Keratinocyte (primary cell): ENCODE measurements around the gene DUSP7. TPM values are rescaled to one million over a fixed set of nuclear protein-coding genes. Genes with fewer than 3 reads are reported as not detected.

Experiments
- DNase-seq: peaks from one replicate; pipeline ENCODE4 v3.0.0-alpha.2; 2011; ENCODE audit warnings: low read depth, missing footprints, low spot score
- FAIRE-seq: peaks from 2 replicates; lab custom pipeline; 2011; peaks lifted over from hg19 to GRCh38; lab: Jason Lieb, UNC
- H2AFZ ChIP-seq: 2 replicates; pipeline ENCODE4 v1.6.0; 2012; ENCODE audit warnings: low read length, control low read depth, inconsistent platforms; ENCODE audit not compliant: control insufficient read depth
- H3K27ac ChIP-seq: 2 replicates; pipeline ENCODE4 v1.5.1; 2011; ENCODE audit warnings: low read length; ENCODE audit not compliant: control insufficient read depth, insufficient read depth
- H3K27me3 ChIP-seq: 3 replicates; pipeline ENCODE4 v1.6.0; 2011; ENCODE audit warnings: low read length; ENCODE audit not compliant: control insufficient read depth, insufficient read depth; ENCODE audit errors: extremely low read depth
- H3K36me3 ChIP-seq, 2 experiments: 2 replicates in 1 of 2; 3 replicates in 1 of 2; pipeline ENCODE4 v1.5.1; 2011; ENCODE audit warnings: low read length in 2 of 2, mild to moderate bottlenecking in 1 of 2; ENCODE audit not compliant: control insufficient read depth in 2 of 2, insufficient read depth in 2 of 2; ENCODE audit errors: extremely low read depth in 1 of 2
- H3K4me1 ChIP-seq: 3 replicates; pipeline ENCODE4 v1.5.1; 2011; ENCODE audit warnings: low read length; ENCODE audit not compliant: control insufficient read depth, insufficient read depth; ENCODE audit errors: extremely low read depth
- H3K4me2 ChIP-seq: 3 replicates; pipeline ENCODE4 v1.6.0; 2011; ENCODE audit warnings: low read depth, low read length; ENCODE audit not compliant: control insufficient read depth, insufficient read depth; ENCODE audit errors: extremely low read depth
- H3K4me3 ChIP-seq, 3 experiments: fragments of 200-600 bp in 1 of 3; sonication (generic) in 1 of 3; 2 replicates in 2 of 3; 3 replicates in 1 of 3; pipeline ENCODE4 v1.5.1; 2011 to 2016; ENCODE audit warnings: low read length in 3 of 3, mild to moderate bottlenecking in 3 of 3, control low read depth in 2 of 3, inconsistent platforms in 1 of 3, low read depth in 1 of 3, mixed read lengths in 1 of 3, mixed run types in 1 of 3, moderate library complexity in 1 of 3; ENCODE audit not compliant: control insufficient read depth in 2 of 3, insufficient read depth in 2 of 3; ENCODE audit errors: extremely low read depth in 1 of 3
- H3K79me2 ChIP-seq: 2 replicates; pipeline ENCODE4 v1.6.0; 2012; ENCODE audit warnings: low read length; ENCODE audit not compliant: control insufficient read depth, insufficient read depth
- H3K9ac ChIP-seq: 3 replicates; pipeline ENCODE4 v1.6.0; 2011; ENCODE audit warnings: low read length; ENCODE audit not compliant: control insufficient read depth, insufficient read depth; ENCODE audit errors: extremely low read depth
- H3K9me1 ChIP-seq: 3 replicates; pipeline ENCODE4 v1.6.0; 2011; ENCODE audit warnings: low read length; ENCODE audit not compliant: control insufficient read depth, insufficient read depth; ENCODE audit errors: extremely low read depth
- H3K9me3 ChIP-seq: 2 replicates; pipeline ENCODE4 v1.5.1; 2012; ENCODE audit warnings: low read depth, low read length; ENCODE audit not compliant: control insufficient read depth
- H4K20me1 ChIP-seq: 3 replicates; pipeline ENCODE4 v1.6.0; 2011; ENCODE audit warnings: low read length; ENCODE audit not compliant: control insufficient read depth, insufficient read depth; ENCODE audit errors: extremely low read depth
- EZH2 ChIP-seq: IDR thresholded peaks from one replicate; pipeline ENCODE4 v1.6.1; 2012; ENCODE audit warnings: inconsistent platforms, mild to moderate bottlenecking, low read length, moderate library complexity
- dilution Hi-C: fragments of 300-500 bp; cut with MboI; formaldehyde crosslinking; loops from one replicate; pipeline ENCODE4 v1.7.0; 2020; ENCODE audit warnings: low sequenced_read_pairs; ENCODE audit not compliant: extremely low pct_ligation_motif_present
- polyA plus RNA-seq, 5 experiments: library from polyadenylated mRNA; depleted of rRNA in 3 of 5; stranded (reverse) in 3 of 5; stranded (forward) in 1 of 5; unstranded in 1 of 5; fragments of >200 nt; gene quantifications; 1 replicate in 1 of 5; 2 replicates in 3 of 5; 3 replicates in 1 of 5; pipeline versions ENCODE4 v1.2.1 to v1.2.3, GENCODE V29; 2011 to 2012; ENCODE audit warnings: missing spikeins in 2 of 5, low read depth in 1 of 5, low replicate concordance in 1 of 5
- TF ChIP-seq, protein P1 (sequence below), 3 experiments: IDR thresholded peaks in 1 of 3; conservative IDR thresholded peaks in 1 of 3; optimal IDR thresholded peaks in 1 of 3; 2 replicates in 2 of 3; 3 replicates in 1 of 3; pipeline versions ENCODE3 to v1.5.1; 2011; ENCODE audit warnings: low read length in 3 of 3, mild to moderate bottlenecking in 3 of 3, moderate library complexity in 2 of 3, control low read depth in 1 of 3, inconsistent platforms in 1 of 3; ENCODE audit not compliant: insufficient read depth in 2 of 3; ENCODE audit errors: extremely low read depth in 1 of 3

Gene DUSP7
- polyA plus RNA-seq, 1 donor (not counting 4 experiments of a cell fraction or from before 2014, with no cell fraction given), result 103 TPM

DNA sequence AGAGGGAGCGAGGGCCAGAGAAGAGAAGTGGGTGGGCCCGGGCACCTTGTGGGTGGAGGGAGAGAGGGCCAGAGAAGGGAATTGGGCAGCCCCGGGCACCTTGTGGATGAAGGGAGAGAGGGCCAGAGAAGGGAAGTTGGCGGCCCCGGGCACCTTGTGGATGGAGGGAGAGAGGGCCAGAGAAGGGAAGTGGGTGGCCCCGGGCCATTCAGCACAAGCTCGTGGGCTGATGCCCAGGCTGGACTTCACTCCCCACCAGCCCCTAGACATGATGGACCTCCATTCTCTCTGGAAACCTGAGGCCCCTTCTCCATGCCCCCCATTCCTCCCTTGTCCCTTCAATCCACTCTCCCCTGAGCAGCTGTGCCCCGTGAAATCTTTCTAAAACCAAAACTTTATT, 15.8 kb downstream of the DUSP7 start:
- DNase-seq, result no peak
- Histone ChIP-seq H4K20me1 (no peaks in the 10 kb centered on the region), H3K9me1 (no peaks in the 10 kb centered on the region), H3K79me2 (no peaks in the 10 kb centered on the region), H3K4me1 (peaks cover 55% of the 10 kb centered on the region), H3K36me3 (no peaks in the 10 kb centered on the region), H3K27ac (no peak overlapping the region), H2AFZ (no peak overlapping the region), H3K27me3 (no peaks in the 10 kb centered on the region), H3K9ac (no peak overlapping the region), H3K4me2 (no peak overlapping the region), H3K9me3 (no peaks in the 10 kb centered on the region), H3K4me3 (no peak overlapping the region)
- dilution Hi-C loops, result no loop called here
- FAIRE-seq, result no peak
- no peak for TF ChIP-seq EZH2
- TF ChIP-seq, protein P1, sequence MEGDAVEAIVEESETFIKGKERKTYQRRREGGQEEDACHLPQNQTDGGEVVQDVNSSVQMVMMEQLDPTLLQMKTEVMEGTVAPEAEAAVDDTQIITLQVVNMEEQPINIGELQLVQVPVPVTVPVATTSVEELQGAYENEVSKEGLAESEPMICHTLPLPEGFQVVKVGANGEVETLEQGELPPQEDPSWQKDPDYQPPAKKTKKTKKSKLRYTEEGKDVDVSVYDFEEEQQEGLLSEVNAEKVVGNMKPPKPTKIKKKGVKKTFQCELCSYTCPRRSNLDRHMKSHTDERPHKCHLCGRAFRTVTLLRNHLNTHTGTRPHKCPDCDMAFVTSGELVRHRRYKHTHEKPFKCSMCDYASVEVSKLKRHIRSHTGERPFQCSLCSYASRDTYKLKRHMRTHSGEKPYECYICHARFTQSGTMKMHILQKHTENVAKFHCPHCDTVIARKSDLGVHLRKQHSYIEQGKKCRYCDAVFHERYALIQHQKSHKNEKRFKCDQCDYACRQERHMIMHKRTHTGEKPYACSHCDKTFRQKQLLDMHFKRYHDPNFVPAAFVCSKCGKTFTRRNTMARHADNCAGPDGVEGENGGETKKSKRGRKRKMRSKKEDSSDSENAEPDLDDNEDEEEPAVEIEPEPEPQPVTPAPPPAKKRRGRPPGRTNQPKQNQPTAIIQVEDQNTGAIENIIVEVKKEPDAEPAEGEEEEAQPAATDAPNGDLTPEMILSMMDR (optimal IDR thresholded peaks at IDR 0.05 in 1 of 3, IDR thresholded peaks at IDR 0.05 in 1 of 3, conservative IDR thresholded peaks at IDR 0.05 in 1 of 3; ENCODE audit: extremely low read depth in 1 of 3, insufficient read depth in 2 of 3, low read length in 3 of 3), result no peak

DNA sequence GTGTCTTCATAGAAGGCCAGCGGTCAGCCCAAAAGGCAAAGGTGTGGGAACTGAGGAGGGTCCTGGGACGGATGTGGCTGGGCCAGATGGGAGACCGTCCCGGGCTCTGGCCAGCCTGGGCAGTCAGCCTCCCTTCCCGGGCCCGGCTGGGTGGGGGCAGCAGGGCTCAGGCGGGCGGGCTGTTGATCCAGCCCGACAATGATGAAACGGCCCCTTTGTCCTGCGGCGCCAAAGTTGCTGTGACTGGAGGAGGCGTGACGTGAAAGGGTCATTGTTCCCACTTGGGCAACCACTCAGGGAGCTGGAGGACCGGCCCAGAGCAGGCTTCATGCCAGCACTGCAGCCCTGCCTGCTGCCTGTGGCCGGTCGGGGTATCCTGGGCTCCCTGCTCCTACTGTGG, 16.5 kb downstream of the DUSP7 start:
- Histone ChIP-seq H3K9me3 (no peaks in the 10 kb centered on the region), H3K27me3 (no peaks in the 10 kb centered on the region), H3K36me3 (no peaks in the 10 kb centered on the region), H3K4me3 (no peak overlapping the region), H4K20me1 (no peaks in the 10 kb centered on the region), H3K4me2 (no peak overlapping the region), H2AFZ (no peak overlapping the region), H3K4me1 (peaks cover 48% of the 10 kb centered on the region), H3K27ac (no peak overlapping the region), H3K79me2 (no peaks in the 10 kb centered on the region), H3K9me1 (no peaks in the 10 kb centered on the region), H3K9ac (no peak overlapping the region)
- dilution Hi-C loops, result no loop called here
- no peak for DNase-seq
- TF ChIP-seq, protein P1 (optimal IDR thresholded peaks at IDR 0.05 in 1 of 3, IDR thresholded peaks at IDR 0.05 in 1 of 3, conservative IDR thresholded peaks at IDR 0.05 in 1 of 3; ENCODE audit: extremely low read depth in 1 of 3, insufficient read depth in 2 of 3, low read length in 3 of 3), result no peak
- no peak for TF ChIP-seq EZH2
- no peak for FAIRE-seq
